Osteoblast (primary cell): ENCODE measurements around the gene PTPN12. TPM values are rescaled to one million over a fixed set of nuclear protein-coding genes. Genes with fewer than 3 reads are reported as not detected.

ENCODE experiments used
- DNase-seq: peaks from one replicate; pipeline ENCODE4 v3.0.0; 2011; ENCODE audit warnings: low spot score, mixed read lengths; ENCODE audit not compliant: insufficient read length; ENCODE audit errors: missing footprints
- H2AFZ ChIP-seq: 2 replicates; pipeline ENCODE4 v1.6.0; 2011; ENCODE audit warnings: mild to moderate bottlenecking, low read length
- H3K27ac ChIP-seq: 2 replicates; pipeline ENCODE4 v1.5.1; 2011; ENCODE audit warnings: mild to moderate bottlenecking, low read depth, low read length, moderate library complexity
- H3K27me3 ChIP-seq: 2 replicates; pipeline ENCODE4 v1.6.0; 2012; ENCODE audit warnings: mild to moderate bottlenecking, control low read depth, inconsistent platforms, low read length, moderate library complexity; ENCODE audit not compliant: insufficient read depth
- H3K36me3 ChIP-seq: 2 replicates; pipeline ENCODE4 v1.5.1; 2011; ENCODE audit warnings: mild to moderate bottlenecking, low read length, control low read depth, moderate library complexity; ENCODE audit not compliant: insufficient read depth
- H3K4me1 ChIP-seq: 2 replicates; pipeline ENCODE4 v1.5.1; 2011; ENCODE audit warnings: mild to moderate bottlenecking, low read length, control low read depth, moderate library complexity; ENCODE audit not compliant: insufficient read depth
- H3K4me2 ChIP-seq: 2 replicates; pipeline ENCODE4 v1.6.0; 2011; ENCODE audit warnings: mild to moderate bottlenecking, low read length; ENCODE audit not compliant: insufficient read depth
- H3K4me3 ChIP-seq: fragments of 200-600 bp; sonication (generic); 3 replicates; pipeline ENCODE4 v1.5.1; 2012; ENCODE audit warnings: mild to moderate bottlenecking, low read length, inconsistent platforms; ENCODE audit not compliant: insufficient read depth
- H3K79me2 ChIP-seq: 2 replicates; pipeline ENCODE4 v1.6.0; 2012; ENCODE audit warnings: mild to moderate bottlenecking, low read length, control low read depth, inconsistent platforms; ENCODE audit not compliant: insufficient read depth
- H3K9me3 ChIP-seq: 2 replicates; pipeline ENCODE4 v1.5.1; 2011; ENCODE audit warnings: low read depth, low read length, control low read depth
- H4K20me1 ChIP-seq: 2 replicates; pipeline ENCODE4 v1.6.0; 2012; ENCODE audit warnings: mild to moderate bottlenecking, low read length, control low read depth; ENCODE audit not compliant: insufficient read depth
- total RNA-seq: library from RNA; depleted of rRNA; stranded (reverse); fragments of >200 nt; gene quantifications from 2 replicates; pipeline ENCODE4 v1.2.3, GENCODE V29; 2012
- TF ChIP-seq, protein P1 (sequence below): IDR thresholded peaks from 2 replicates; pipeline ENCODE4 v1.5.1; 2011; ENCODE audit warnings: mild to moderate bottlenecking, low read depth, low read length, moderate library complexity; ENCODE audit errors: extremely low read depth

The PTPN12 gene
- total RNA-seq, 1 donor = 80.7 TPM

DNA sequence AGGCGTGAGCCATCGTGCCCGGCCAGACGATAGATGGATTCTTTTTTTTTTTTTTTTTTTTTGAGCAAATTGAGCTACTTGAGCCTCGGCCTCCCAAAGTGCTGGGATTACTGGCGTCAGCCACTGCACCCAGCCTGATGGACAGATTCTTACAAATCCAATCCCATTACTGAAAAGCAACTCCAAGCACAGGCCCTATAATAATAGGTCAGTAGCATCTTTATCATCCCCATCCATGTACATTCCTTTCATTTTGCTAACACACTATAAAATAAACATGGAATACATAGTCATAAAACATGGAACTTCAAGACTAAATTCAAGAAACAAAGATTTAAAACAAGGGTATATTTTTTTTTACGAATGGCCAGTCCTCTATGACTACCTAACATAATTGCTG lies 143.2 kb downstream of the PTPN12 start:
- peaks cover 13% of the 10 kb centered on the region for H3K4me1 ChIP-seq
- H3K4me2 ChIP-seq = no peak overlapping the region
- TF ChIP-seq, protein P1, sequence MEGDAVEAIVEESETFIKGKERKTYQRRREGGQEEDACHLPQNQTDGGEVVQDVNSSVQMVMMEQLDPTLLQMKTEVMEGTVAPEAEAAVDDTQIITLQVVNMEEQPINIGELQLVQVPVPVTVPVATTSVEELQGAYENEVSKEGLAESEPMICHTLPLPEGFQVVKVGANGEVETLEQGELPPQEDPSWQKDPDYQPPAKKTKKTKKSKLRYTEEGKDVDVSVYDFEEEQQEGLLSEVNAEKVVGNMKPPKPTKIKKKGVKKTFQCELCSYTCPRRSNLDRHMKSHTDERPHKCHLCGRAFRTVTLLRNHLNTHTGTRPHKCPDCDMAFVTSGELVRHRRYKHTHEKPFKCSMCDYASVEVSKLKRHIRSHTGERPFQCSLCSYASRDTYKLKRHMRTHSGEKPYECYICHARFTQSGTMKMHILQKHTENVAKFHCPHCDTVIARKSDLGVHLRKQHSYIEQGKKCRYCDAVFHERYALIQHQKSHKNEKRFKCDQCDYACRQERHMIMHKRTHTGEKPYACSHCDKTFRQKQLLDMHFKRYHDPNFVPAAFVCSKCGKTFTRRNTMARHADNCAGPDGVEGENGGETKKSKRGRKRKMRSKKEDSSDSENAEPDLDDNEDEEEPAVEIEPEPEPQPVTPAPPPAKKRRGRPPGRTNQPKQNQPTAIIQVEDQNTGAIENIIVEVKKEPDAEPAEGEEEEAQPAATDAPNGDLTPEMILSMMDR = no peak
- H3K27ac ChIP-seq = no peak overlapping the region
- H3K9me3 ChIP-seq = no peaks in the 10 kb centered on the region
- no peaks in the 10 kb centered on the region for H4K20me1 ChIP-seq
- no peak overlapping the region for H2AFZ ChIP-seq
- H3K79me2 ChIP-seq = peaks cover 7% of the 10 kb centered on the region
- peaks cover 10% of the 10 kb centered on the region for H3K36me3 ChIP-seq
- no peaks in the 10 kb centered on the region for H3K27me3 ChIP-seq
- H3K4me3 ChIP-seq = no peak overlapping the region
- no peak for DNase-seq

DNA sequence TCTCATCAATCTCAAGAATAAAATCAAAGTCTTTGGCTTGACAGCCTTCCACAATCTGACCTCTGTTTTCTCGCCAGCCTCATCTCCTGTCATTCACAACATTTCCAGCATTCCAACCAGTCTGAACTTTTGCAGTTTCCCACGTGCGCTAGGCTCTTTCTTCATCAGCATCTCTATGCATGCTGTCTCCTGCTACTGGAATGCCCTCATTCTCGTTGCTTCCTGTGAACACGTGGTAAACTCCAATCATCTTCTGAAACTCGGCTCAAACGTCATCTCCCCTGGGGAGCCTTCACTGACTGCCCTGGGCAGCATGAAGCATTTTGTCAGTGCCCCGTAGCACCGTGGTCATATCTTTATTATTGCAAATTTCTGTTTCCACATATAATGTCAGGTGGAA lies 146.9 kb downstream of the PTPN12 start:
- Histone ChIP-seq H2AFZ (no peak overlapping the region), H3K79me2 (peaks cover 28% of the 10 kb centered on the region), H3K27ac (peak overlapping the region; percentile 74), H3K27me3 (no peaks in the 10 kb centered on the region), H4K20me1 (peaks cover 5% of the 10 kb centered on the region), H3K4me2 (peak overlapping the region; percentile 46), H3K4me1 (peaks cover 29% of the 10 kb centered on the region), H3K36me3 (peaks cover 10% of the 10 kb centered on the region), H3K9me3 (no peaks in the 10 kb centered on the region), H3K4me3 (no peak overlapping the region)
- DNase-seq = peak; percentile 35
- TF ChIP-seq, protein P1 = no peak

DNA sequence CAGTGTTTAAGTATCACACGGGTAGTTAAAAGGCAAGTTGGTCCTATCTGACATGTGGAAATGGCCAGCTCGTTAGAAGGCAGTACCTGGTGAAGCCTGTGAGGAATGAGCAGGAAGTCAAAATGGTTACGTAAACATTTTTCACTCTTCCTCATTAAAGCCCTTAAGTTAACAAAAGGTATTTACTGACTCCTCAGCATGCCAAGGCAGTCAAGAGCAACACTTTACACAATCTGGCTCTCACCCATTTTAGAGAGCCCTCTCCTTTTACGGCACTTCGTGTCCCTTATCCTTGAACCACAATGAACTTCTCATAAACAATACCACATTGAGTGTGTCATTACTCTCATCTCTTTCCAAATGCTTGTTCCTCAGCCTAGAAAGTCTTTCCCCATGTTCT lies 148.1 kb downstream of the PTPN12 start:
- H3K4me1 ChIP-seq = peaks cover 29% of the 10 kb centered on the region
- peaks cover 38% of the 10 kb centered on the region for H3K79me2 ChIP-seq
- TF ChIP-seq, protein P1 = no peak
- H3K9me3 ChIP-seq = no peaks in the 10 kb centered on the region
- no peak overlapping the region for H3K4me2 ChIP-seq
- no peak overlapping the region for H3K4me3 ChIP-seq
- no peaks in the 10 kb centered on the region for H3K27me3 ChIP-seq
- DNase-seq = no peak
- peaks cover 5% of the 10 kb centered on the region for H4K20me1 ChIP-seq
- H3K36me3 ChIP-seq = peaks cover 10% of the 10 kb centered on the region
- no peak overlapping the region for H2AFZ ChIP-seq
- peak overlapping the region; percentile 74 for H3K27ac ChIP-seq

DNA sequence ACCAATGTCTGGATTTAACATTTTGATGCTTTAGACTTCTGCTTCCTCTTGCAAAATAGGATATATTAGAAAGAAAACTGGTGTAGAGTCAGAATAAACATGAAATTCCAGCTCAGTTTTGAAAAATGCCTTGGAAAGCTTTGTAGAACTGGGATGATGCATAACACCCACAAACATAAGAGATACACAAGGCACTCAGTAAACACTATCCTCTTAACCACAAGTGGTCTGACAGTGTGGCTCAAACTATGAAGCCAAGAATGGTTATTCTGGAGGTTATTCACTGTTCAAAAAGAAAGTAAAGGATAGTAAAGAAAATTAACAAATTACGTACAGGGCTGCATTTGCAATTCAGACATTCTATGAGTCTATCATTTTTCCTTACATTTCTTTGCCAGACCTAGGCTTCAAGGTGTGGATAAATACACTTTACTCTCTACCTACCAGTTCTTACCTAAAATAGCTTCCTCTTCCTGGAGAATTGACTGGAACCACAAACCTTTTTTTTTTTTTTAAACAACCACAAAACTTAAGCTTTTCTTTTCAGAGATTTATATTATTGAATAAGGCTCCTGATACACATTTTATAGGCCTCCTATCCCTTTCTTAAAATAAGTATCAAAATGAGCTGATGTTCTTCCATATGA lies 150.1 kb downstream of the PTPN12 start:
- peaks cover 5% of the 10 kb centered on the region for H4K20me1 ChIP-seq
- peak overlapping the region; percentile 64 for H3K4me2 ChIP-seq
- H3K4me3 ChIP-seq = no peak overlapping the region
- peaks cover 29% of the 10 kb centered on the region for H3K4me1 ChIP-seq
- H3K79me2 ChIP-seq = peaks cover 52% of the 10 kb centered on the region
- no peak overlapping the region for H2AFZ ChIP-seq
- peak; percentile 69 for DNase-seq
- peak overlapping the region; percentile 60 for H3K27ac ChIP-seq
- TF ChIP-seq, protein P1 = no peak
- peaks cover 9% of the 10 kb centered on the region for H3K36me3 ChIP-seq
- no peaks in the 10 kb centered on the region for H3K9me3 ChIP-seq
- H3K27me3 ChIP-seq = no peaks in the 10 kb centered on the region
